HepG2 (cell line): Measurements from ENCODE around the gene RBMS2. TPM values are rescaled to one million over a fixed set of nuclear protein-coding genes. Genes with fewer than 3 reads are reported as not detected.

Experiments
- ADNP ChIP-seq: sonication (generic); formaldehyde crosslinking; IDR thresholded peaks from 2 replicates; pipeline ENCODE4 v1.4.0; 2020; ENCODE audit warnings: missing genetic modification reagents
- CBFB ChIP-seq: sonication (generic); formaldehyde crosslinking; IDR thresholded peaks from 2 replicates; pipeline ENCODE4 v1.4.0; 2020; ENCODE audit warnings: missing genetic modification reagents
- GLI4 ChIP-seq: sonication (generic); formaldehyde crosslinking; IDR thresholded peaks from 2 replicates; pipeline ENCODE4 v1.5.1; 2020; ENCODE audit warnings: missing genetic modification reagents, mild to moderate bottlenecking, moderate library complexity, borderline replicate concordance
- HDAC2 ChIP-seq: sonication (generic); formaldehyde crosslinking; IDR thresholded peaks from 2 replicates; pipeline ENCODE4 v1.4.0; 2020; ENCODE audit warnings: missing genetic modification reagents
- HNF4A ChIP-seq: sonication (generic); formaldehyde crosslinking; IDR thresholded peaks from 2 replicates; pipeline ENCODE4 v1.4.0; 2020; ENCODE audit warnings: missing genetic modification reagents
- HOXA3 ChIP-seq: sonication (generic); formaldehyde crosslinking; IDR thresholded peaks from 2 replicates; pipeline ENCODE4 v1.5.0; 2020; ENCODE audit warnings: missing genetic modification reagents
- IRF2 ChIP-seq: IDR thresholded peaks from 2 replicates; pipeline ENCODE4 v1.6.1; 2018; ENCODE audit warnings: missing genetic modification reagents, missing compliant biosample characterization
- KLF12 ChIP-seq: sonication (generic); formaldehyde crosslinking; IDR thresholded peaks from 2 replicates; pipeline ENCODE4 v1.4.0; 2020; ENCODE audit warnings: missing genetic modification reagents, borderline replicate concordance
- KLF15 ChIP-seq: sonication (generic); formaldehyde crosslinking; IDR thresholded peaks from 2 replicates; pipeline ENCODE4 v1.8.1; 2023; ENCODE audit warnings: borderline replicate concordance, mild to moderate bottlenecking, inconsistent platforms, missing genetic modification reagents, mixed read lengths
- NFIC ChIP-seq: IDR thresholded peaks from 2 replicates; pipeline ENCODE4 v1.6.1; 2012; ENCODE audit warnings: mild to moderate bottlenecking, low read length, inconsistent platforms
- NR2F6 ChIP-seq, 2 experiments: IDR thresholded peaks; 2 replicates each; pipeline ENCODE4 v1.6.1; 2016; ENCODE audit warnings: antibody characterized with exemption in 1 of 2, mild to moderate bottlenecking in 1 of 2
- RAD21 ChIP-seq: fragments of 450-650 bp; formaldehyde crosslinking; IDR thresholded peaks from 2 replicates; pipeline ENCODE4 v1.5.0; 2020; ENCODE audit warnings: mild to moderate bottlenecking
- SALL1 ChIP-seq: sonication (generic); formaldehyde crosslinking; IDR thresholded peaks from 2 replicates; pipeline ENCODE4 v1.8.0; 2022; ENCODE audit warnings: mild to moderate bottlenecking, missing genetic modification reagents
- SOX5 ChIP-seq: IDR thresholded peaks from 2 replicates; pipeline ENCODE4 v1.6.1; 2016; ENCODE audit warnings: borderline replicate concordance
- TEAD2 ChIP-seq: sonication (generic); formaldehyde crosslinking; IDR thresholded peaks from 2 replicates; pipeline ENCODE4 v1.9.0; 2021; ENCODE audit warnings: missing genetic modification reagents
- ZNF101 ChIP-seq: sonication (generic); formaldehyde crosslinking; IDR thresholded peaks from 2 replicates; pipeline ENCODE4 v1.4.0; 2020; ENCODE audit warnings: mild to moderate bottlenecking, low read depth, missing genetic modification reagents, borderline replicate concordance
- ZNF205 ChIP-seq: IDR thresholded peaks from 2 replicates; pipeline ENCODE4 v1.6.1; 2018; ENCODE audit warnings: missing biosample characterization, missing genetic modification reagents
- ZNF350 ChIP-seq: sonication (generic); formaldehyde crosslinking; IDR thresholded peaks from 2 replicates; pipeline ENCODE4 v1.4.0; 2020; ENCODE audit warnings: mild to moderate bottlenecking, low read depth, missing genetic modification reagents, borderline replicate concordance
- ZNF432 ChIP-seq: sonication (generic); formaldehyde crosslinking; IDR thresholded peaks from 2 replicates; pipeline ENCODE4 v1.5.0; 2020; ENCODE audit warnings: missing genetic modification reagents, mild to moderate bottlenecking, borderline replicate concordance
- ZNF768 ChIP-seq: sonication (generic); formaldehyde crosslinking; IDR thresholded peaks from 2 replicates; pipeline ENCODE4 v1.4.0; 2020; ENCODE audit warnings: missing genetic modification reagents
- ZNF777 ChIP-seq: sonication (generic); formaldehyde crosslinking; IDR thresholded peaks from 2 replicates; pipeline ENCODE4 v1.4.0; 2020; ENCODE audit warnings: missing genetic modification reagents
- ZNF790 ChIP-seq: sonication (generic); formaldehyde crosslinking; IDR thresholded peaks from 2 replicates; pipeline ENCODE4 v1.8.0; 2022; ENCODE audit warnings: missing genetic modification reagents, mild to moderate bottlenecking, borderline replicate concordance
- polyA plus RNA-seq, 8 experiments: library from polyadenylated mRNA; depleted of rRNA in 3 of 8; stranded (reverse) in 7 of 8; unstranded in 1 of 8; fragments of >200 nt; fragmentation: Illumina TruSeq in 4 of 8; extraction: Trizol in 4 of 8; gene quantifications; 2 replicates each; pipeline versions ENCODE4 v1.2.1 to v1.2.3, GENCODE V29; 2011 to 2016; ENCODE audit warnings: low read depth in 4 of 8, missing spikeins in 1 of 8, mixed read lengths in 1 of 8; ENCODE audit not compliant: insufficient read depth in 1 of 8
- total RNA-seq, 5 experiments: library from RNA; depleted of rRNA; stranded (reverse); fragments of >200 nt; fragmentation: Illumina TruSeq; extraction: Trizol; gene quantifications; 2 replicates each; pipeline ENCODE4 v1.2.3, GENCODE V29; 2016; ENCODE audit warnings: low read depth in 1 of 5
- TF ChIP-seq, protein P1 (sequence below): sonication (generic); formaldehyde crosslinking; IDR thresholded peaks from 2 replicates; pipeline ENCODE4 v1.5.1; 2020; ENCODE audit warnings: missing genetic modification reagents, mild to moderate bottlenecking, borderline replicate concordance
- TF ChIP-seq, protein P2 (sequence below): sonication (generic); formaldehyde crosslinking; conservative IDR thresholded peaks from 2 replicates; pipeline ENCODE4 v1.4.0; 2020; ENCODE audit warnings: mild to moderate bottlenecking, missing genetic modification reagents, moderate library complexity

The RBMS2 gene
- total and polyA plus RNA-seq, 2 of the 13 experiments (the other 11 are each of a cell fraction or from before 2014, with no cell fraction given): 0.53 to 7.4 TPM

DNA sequence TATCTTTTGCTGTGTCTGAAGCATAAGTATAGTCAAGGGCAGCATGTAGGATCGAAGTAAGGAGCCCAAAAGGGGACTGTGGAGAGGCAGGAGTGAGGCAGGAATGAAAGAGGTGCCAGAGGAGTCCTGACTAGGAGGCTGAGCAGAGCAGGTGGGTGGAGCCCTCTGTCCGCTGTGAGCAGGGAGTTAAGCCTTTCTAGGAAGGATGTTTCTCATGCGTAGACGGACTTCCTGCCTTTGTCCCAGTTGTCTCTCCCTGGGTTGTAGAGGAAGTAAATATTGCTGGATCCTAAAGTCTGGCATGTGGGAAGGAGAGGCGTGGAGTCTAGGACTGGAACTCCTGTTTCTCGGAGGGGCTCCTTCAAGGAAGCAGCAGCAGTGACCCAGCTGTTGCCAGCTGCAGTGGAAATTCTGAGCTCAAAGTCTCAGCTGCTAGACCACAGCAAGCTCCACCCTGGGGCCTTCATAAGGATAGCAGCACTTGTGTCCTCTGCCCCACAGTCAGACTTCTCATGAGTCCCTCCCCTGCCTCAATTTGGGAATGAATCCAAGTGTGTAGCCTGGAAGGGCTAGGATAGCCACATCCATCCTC, 44.0 kb downstream of the RBMS2 start (continued):
- TF ChIP-seq ZNF205 (CRISPR knock-in tag) (0 out of 2 replicates have a peak, but pooled peaks have one; percentile 24), NFIC (0 out of 2 replicates have a peak, but pooled peaks have one; percentile 11), NR2F6 (IDR thresholded peaks at IDR 0.05) (no peak), NR2F6 (CRISPR knock-in tag; IDR thresholded peaks at IDR 0.05) (no peak), HOXA3 (CRISPR knock-in tag) (peak; percentile 17; the same call in 1 of the 2 replicates), CBFB (0 out of 2 replicates have a peak, but pooled peaks have one; percentile 15), TEAD2 (CRISPR knock-in tag) (0 out of 2 replicates have a peak, but pooled peaks have one; percentile 43), ZNF350 (CRISPR knock-in tag) (peak; percentile 29; the same call in 1 of the 2 replicates), IRF2 (CRISPR knock-in tag) (peak; percentile 19; the same call in 1 of the 2 replicates), KLF12 (CRISPR knock-in tag) (0 out of 2 replicates have a peak, but pooled peaks have one; percentile 41), ZNF777 (CRISPR knock-in tag) (peak; percentile 36; the same call in 1 of the 2 replicates), ZNF432 (CRISPR knock-in tag) (no peak), RAD21 (CRISPR knock-in tag) (no peak), KLF15 (no peak), SALL1 (CRISPR knock-in tag) (peak; percentile 38; the same call in 1 of the 2 replicates), HNF4A (peak; percentile 63), SOX5 (CRISPR knock-in tag) (0 out of 2 replicates have a peak, but pooled peaks have one; percentile 19), ZNF768 (no peak), ZNF790 (CRISPR knock-in tag) (no peak), GLI4 (CRISPR knock-in tag) (no peak), ZNF101 (no peak), ADNP (CRISPR knock-in tag) (no peak), HDAC2 (CRISPR knock-in tag) (0 out of 2 replicates have a peak, but pooled peaks have one; percentile 10)
- TF ChIP-seq, protein P1, sequence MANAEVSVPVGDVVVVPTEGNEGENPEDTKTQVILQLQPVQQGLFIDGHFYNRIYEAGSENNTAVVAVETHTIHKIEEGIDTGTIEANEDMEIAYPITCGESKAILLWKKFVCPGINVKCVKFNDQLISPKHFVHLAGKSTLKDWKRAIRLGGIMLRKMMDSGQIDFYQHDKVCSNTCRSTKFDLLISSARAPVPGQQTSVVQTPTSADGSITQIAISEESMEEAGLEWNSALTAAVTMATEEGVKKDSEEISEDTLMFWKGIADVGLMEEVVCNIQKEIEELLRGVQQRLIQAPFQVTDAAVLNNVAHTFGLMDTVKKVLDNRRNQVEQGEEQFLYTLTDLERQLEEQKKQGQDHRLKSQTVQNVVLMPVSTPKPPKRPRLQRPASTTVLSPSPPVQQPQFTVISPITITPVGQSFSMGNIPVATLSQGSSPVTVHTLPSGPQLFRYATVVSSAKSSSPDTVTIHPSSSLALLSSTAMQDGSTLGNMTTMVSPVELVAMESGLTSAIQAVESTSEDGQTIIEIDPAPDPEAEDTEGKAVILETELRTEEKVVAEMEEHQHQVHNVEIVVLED: no peak
- TF ChIP-seq, protein P2, sequence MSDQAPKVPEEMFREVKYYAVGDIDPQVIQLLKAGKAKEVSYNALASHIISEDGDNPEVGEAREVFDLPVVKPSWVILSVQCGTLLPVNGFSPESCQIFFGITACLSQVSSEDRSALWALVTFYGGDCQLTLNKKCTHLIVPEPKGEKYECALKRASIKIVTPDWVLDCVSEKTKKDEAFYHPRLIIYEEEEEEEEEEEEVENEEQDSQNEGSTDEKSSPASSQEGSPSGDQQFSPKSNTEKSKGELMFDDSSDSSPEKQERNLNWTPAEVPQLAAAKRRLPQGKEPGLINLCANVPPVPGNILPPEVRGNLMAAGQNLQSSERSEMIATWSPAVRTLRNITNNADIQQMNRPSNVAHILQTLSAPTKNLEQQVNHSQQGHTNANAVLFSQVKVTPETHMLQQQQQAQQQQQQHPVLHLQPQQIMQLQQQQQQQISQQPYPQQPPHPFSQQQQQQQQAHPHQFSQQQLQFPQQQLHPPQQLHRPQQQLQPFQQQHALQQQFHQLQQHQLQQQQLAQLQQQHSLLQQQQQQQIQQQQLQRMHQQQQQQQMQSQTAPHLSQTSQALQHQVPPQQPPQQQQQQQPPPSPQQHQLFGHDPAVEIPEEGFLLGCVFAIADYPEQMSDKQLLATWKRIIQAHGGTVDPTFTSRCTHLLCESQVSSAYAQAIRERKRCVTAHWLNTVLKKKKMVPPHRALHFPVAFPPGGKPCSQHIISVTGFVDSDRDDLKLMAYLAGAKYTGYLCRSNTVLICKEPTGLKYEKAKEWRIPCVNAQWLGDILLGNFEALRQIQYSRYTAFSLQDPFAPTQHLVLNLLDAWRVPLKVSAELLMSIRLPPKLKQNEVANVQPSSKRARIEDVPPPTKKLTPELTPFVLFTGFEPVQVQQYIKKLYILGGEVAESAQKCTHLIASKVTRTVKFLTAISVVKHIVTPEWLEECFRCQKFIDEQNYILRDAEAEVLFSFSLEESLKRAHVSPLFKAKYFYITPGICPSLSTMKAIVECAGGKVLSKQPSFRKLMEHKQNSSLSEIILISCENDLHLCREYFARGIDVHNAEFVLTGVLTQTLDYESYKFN (CRISPR knock-in tag): peak; percentile 45
